ENCODE results near the gene CDKN2A. TPM values are rescaled to one million over a fixed set of nuclear protein-coding genes. Genes with fewer than 3 reads are reported as not detected.

The CDKN2A gene
- total RNA-seq, 1 experiment from 2014 or later: 282 TPM

- ChIA-PET POLR2A (ENCODE audit: unreplicated experiment) (no interaction called here), CTCF (interaction anchor here (0.6 kb wide), 1 partner anchor 308 kb away, joined by 3 read pairs; no protein-coding TSS in a partner anchor)
- BruUV-seq (replicated peaks): TSS peak; percentile 32
- no peaks in the 10 kb centered on the region for H3K9me2 ChIP-seq (ENCODE audit: insufficient read depth)
- H3F3A ChIP-seq (ENCODE audit: insufficient read depth, low read depth): peaks cover 18% of the 10 kb centered on the region
- intact Hi-C loops (cut with micrococcal nuclease; ENCODE audit: unreplicated experiment): loop anchor here (5.0 kb wide), 1 partner anchor 41 kb away; no protein-coding TSS in a partner anchor
- H3K36me3 ChIP-seq (ENCODE audit: low read depth): peaks cover 7% of the 10 kb centered on the region; the same call in 1 of the 2 replicates
- H4K20me1 ChIP-seq (ENCODE audit: insufficient read depth): no peaks in the 10 kb centered on the region
- peak overlapping the region; percentile 69 for H3K27ac ChIP-seq
- TF ChIP-seq CTCF (conservative IDR thresholded peaks at IDR 0.05) (0 out of 2 replicates have a peak, but pooled peaks have one; percentile 25), EZH2 (IDR thresholded peaks at IDR 0.05; ENCODE audit: low read depth) (no peak)
- H3K27me3 ChIP-seq (ENCODE audit: insufficient read depth, low read depth): no peaks in the 10 kb centered on the region
- peaks cover 83% of the 10 kb centered on the region for H3K79me2 ChIP-seq (ENCODE audit: low read depth)
- peak overlapping the region; percentile 83 for H2AFZ ChIP-seq
- H3K4me1 ChIP-seq (replicated peaks; ENCODE audit: insufficient read depth): peaks cover 22% of the 10 kb centered on the region; the same call in 1 of the 2 replicates
- H3K9me3 ChIP-seq (ENCODE audit: insufficient read depth, low read depth): no peaks in the 10 kb centered on the region
- H3K4me2 ChIP-seq: peak overlapping the region; percentile 87
- H3K4me3 ChIP-seq: peak overlapping the region; percentile 98
- peak in 1 of 2 experiments; percentile 42 for DNase-seq
These were observed 1.6 kb upstream of the CDKN2A start for GRCh38 chr9:21995666-21996398.

GRCh38 chr9:21995006-21995665 lies 944 bp upstream of the CDKN2A start:
- Histone ChIP-seq H3K79me2 (ENCODE audit: low read depth) (peaks cover 87% of the 10 kb centered on the region), H3K4me2 (peak overlapping the region; percentile 87), H3K36me3 (ENCODE audit: low read depth) (peaks cover 7% of the 10 kb centered on the region; the same call in 1 of the 2 replicates), H3K9me2 (ENCODE audit: insufficient read depth) (no peaks in the 10 kb centered on the region), H3K4me1 (replicated peaks; ENCODE audit: insufficient read depth) (peaks cover 26% of the 10 kb centered on the region; the same call in 1 of the 2 replicates), H3K4me3 (peak overlapping the region; percentile 98), H3F3A (ENCODE audit: insufficient read depth, low read depth) (peaks cover 18% of the 10 kb centered on the region), H4K20me1 (ENCODE audit: insufficient read depth) (no peaks in the 10 kb centered on the region), H3K27me3 (ENCODE audit: insufficient read depth, low read depth) (no peaks in the 10 kb centered on the region), H3K9me3 (ENCODE audit: insufficient read depth, low read depth) (no peaks in the 10 kb centered on the region), H2AFZ (peak overlapping the region; percentile 83), H3K27ac (peak overlapping the region; percentile 69)
- CTCF ChIA-PET: interaction anchor here (0.6 to 1.1 kb wide), 4 partner anchors 12 to 243 kb away, joined by 3 to 8 read pairs (median 4); partner anchors contain the start of gene CDKN2B
- no TSS peak for BruUV-seq (replicated peaks)
- DNase-seq: peak; percentile 50 to 76
- TF ChIP-seq CTCF (conservative IDR thresholded peaks at IDR 0.05) (no peak; the same call in 1 of the 2 replicates), EZH2 (IDR thresholded peaks at IDR 0.05; ENCODE audit: low read depth) (no peak)
- POLR2A ChIA-PET (ENCODE audit: unreplicated experiment): interaction anchor here (0.5 to 0.6 kb wide), 2 partner anchors 119 to 217 kb away, joined by 4 to 8 read pairs; no protein-coding TSS in a partner anchor
- intact Hi-C loops (cut with micrococcal nuclease; ENCODE audit: unreplicated experiment): loop anchor here (5.0 kb wide), 1 partner anchor 42 kb away; no protein-coding TSS in a partner anchor

GRCh38 chr9:21994556-21995005 lies 389 bp upstream of the CDKN2A start, which contains the start of gene CDKN2B-AS1:
Gene CDKN2B-AS1 (plus strand): TSS chr9:21994791.
- Histone ChIP-seq H4K20me1 (ENCODE audit: insufficient read depth) (no peaks in the 10 kb centered on the region), H3K4me2 (peak within 1 kb of the TSS; percentile 94), H3K9me3 (ENCODE audit: insufficient read depth, low read depth) (no peaks in the 10 kb centered on the region), H3K9me2 (ENCODE audit: insufficient read depth) (no peaks in the 10 kb centered on the region), H3K79me2 (ENCODE audit: low read depth) (peaks cover 87% of the 10 kb centered on the region), H3K4me3 (peak within 1 kb of the TSS; percentile 98), H3F3A (ENCODE audit: insufficient read depth, low read depth) (peaks cover 18% of the 10 kb centered on the region), H3K36me3 (ENCODE audit: low read depth) (peaks cover 7% of the 10 kb centered on the region; the same call in 1 of the 2 replicates), H3K27ac (peak within 1 kb of the TSS; percentile 78), H2AFZ (peak within 1 kb of the TSS; percentile 85), H3K27me3 (ENCODE audit: insufficient read depth, low read depth) (no peaks in the 10 kb centered on the region), H3K4me1 (replicated peaks; ENCODE audit: insufficient read depth) (peaks cover 26% of the 10 kb centered on the region; the same call in 1 of the 2 replicates)
- ChIA-PET POLR2A (ENCODE audit: unreplicated experiment) (interaction anchor here (0.5 to 0.6 kb wide), 4 partner anchors 14 to 217 kb away, joined by 4 to 45 read pairs (median 6); no protein-coding TSS in a partner anchor), CTCF (interaction anchor here (0.6 to 1.1 kb wide), 6 partner anchors 13 to 442 kb away, joined by 3 to 8 read pairs (median 4); partner anchors contain the start of gene CDKN2B)
- BruUV-seq (replicated peaks): no TSS peak
- TF ChIP-seq EZH2 (IDR thresholded peaks at IDR 0.05; ENCODE audit: low read depth) (no peak), CTCF (conservative IDR thresholded peaks at IDR 0.05) (no peak; the same call in 1 of the 2 replicates)
- intact Hi-C loops (cut with micrococcal nuclease; ENCODE audit: unreplicated experiment): loop anchor here (1.0 to 5.0 kb wide), 2 partner anchors 43 to 180 kb away; no protein-coding TSS in a partner anchor
- DNase-seq: peak; percentile 66 to 75
